ENCODE measurements around the gene ZBTB1.

Gene ZBTB1

DNA sequence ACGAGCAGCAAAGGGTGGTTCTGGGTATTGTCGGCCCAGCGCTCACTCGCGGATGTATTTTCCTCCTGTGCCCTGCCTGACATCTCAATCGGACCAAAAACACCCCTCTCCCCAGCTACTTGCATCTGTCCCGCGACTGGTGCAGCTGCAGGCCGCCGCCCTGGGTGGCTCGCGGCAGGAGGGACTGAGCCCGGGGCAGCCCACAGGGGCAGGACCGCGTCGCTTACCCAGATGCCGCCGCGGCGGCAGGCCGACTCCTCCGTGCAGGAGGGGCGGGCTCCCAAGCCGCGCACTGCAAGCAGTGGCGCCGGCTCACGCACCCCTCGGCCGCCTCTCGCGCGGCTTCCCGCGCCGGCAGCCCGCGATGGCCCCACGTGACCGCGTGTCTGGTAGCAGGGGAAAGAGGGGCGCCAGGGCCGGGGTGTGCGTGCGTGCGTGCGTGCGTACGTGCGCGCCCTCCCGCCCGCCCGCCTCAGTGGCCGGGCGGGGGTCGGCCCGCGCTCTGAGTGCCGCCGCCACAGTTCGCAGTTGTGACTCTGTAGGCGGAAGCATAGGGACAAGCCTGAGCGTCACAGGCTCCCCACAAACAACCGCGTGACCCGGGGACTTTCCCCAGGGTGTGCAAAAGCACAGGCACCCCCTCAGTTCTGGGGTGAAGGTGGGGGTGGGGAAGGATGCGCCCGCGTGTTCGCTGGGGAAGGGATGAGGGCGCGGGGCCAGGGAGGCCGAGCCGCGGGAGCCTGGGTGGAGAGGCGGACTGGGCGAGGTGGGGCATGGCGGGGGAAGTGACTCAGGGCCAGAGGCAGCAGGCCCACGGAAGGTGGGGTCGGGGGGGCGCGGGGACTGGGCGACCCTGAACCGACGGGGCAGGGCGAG lies 898 bp upstream of the ZBTB1 start, which contains the start of gene ZBTB25:
TSS of gene ZBTB25 (minus strand) at position 405 of the 876 bp plus-strand sequence. CDS start 13,305 bp downstream, outside the sequence.
- H3K4me3 ChIP-seq (ENCODE audit: low read length): peak within 1 kb of the TSS; percentile 86
- TF ChIP-seq, protein P1, sequence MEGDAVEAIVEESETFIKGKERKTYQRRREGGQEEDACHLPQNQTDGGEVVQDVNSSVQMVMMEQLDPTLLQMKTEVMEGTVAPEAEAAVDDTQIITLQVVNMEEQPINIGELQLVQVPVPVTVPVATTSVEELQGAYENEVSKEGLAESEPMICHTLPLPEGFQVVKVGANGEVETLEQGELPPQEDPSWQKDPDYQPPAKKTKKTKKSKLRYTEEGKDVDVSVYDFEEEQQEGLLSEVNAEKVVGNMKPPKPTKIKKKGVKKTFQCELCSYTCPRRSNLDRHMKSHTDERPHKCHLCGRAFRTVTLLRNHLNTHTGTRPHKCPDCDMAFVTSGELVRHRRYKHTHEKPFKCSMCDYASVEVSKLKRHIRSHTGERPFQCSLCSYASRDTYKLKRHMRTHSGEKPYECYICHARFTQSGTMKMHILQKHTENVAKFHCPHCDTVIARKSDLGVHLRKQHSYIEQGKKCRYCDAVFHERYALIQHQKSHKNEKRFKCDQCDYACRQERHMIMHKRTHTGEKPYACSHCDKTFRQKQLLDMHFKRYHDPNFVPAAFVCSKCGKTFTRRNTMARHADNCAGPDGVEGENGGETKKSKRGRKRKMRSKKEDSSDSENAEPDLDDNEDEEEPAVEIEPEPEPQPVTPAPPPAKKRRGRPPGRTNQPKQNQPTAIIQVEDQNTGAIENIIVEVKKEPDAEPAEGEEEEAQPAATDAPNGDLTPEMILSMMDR (IDR thresholded peaks at IDR 0.05; ENCODE audit: insufficient read depth, low read depth, low read length, missing control alignments): no peak
- peak; percentile 91 for DNase-seq (ENCODE audit: low read depth)

GRCh38 chr14:64504897-64505794 lies 576 bp downstream of the ZBTB1 start:
- DNase-seq (ENCODE audit: low read depth): peak; percentile 88
- TF ChIP-seq, protein P1 (IDR thresholded peaks at IDR 0.05; ENCODE audit: insufficient read depth, low read depth, low read length, missing control alignments): no peak

GRCh38 chr14:64506721-64507120 lies 2.2 kb downstream of the ZBTB1 start:
- no peak overlapping the region for H3K4me3 ChIP-seq (ENCODE audit: low read length)
- no peak for DNase-seq (ENCODE audit: low read depth)
- TF ChIP-seq, protein P1 (IDR thresholded peaks at IDR 0.05; ENCODE audit: insufficient read depth, low read depth, low read length, missing control alignments): no peak

More at GRCh38 chr14:64504897-64505794, 576 bp downstream of the ZBTB1 start:
- peak overlapping the region; percentile 86 for H3K4me3 ChIP-seq (ENCODE audit: low read length)

DNA sequence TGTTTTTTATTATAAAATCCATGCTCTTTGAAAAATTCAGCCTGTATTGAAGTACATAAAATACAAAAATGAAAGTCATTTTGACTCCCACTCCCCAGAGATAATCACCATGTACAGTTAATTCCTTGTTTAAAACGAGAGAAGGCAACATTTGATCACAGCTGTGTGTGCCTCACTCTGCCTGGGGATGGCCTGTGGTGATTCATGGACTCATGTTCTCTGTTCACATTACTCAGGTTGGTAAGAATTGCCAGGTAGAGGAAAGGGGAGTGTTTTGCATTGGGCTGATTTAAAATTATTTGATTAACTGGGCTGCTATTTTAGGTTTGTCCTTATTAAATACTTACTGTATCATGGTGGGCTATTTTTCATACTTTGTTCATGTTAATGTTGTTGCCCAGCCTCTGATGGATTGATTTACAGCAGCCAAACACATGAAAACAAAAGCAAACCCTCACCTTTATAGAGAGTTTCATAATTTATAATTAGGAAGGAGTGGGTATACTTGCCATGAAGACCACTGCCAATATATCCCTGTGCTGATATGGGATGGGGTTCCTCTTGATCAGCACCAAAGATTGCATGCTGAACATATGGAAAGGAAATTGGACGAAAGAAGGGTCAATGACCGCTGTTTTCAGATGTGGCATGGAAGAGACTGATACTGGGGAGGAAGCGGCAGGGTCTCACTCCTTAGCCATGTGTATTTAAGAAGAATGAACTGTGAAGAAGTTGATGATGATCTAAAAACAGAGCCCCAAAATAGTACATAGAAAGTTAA lies 3.0 kb downstream of the ZBTB1 start:
- no peak overlapping the region for H3K4me3 ChIP-seq (ENCODE audit: low read length)

DNA sequence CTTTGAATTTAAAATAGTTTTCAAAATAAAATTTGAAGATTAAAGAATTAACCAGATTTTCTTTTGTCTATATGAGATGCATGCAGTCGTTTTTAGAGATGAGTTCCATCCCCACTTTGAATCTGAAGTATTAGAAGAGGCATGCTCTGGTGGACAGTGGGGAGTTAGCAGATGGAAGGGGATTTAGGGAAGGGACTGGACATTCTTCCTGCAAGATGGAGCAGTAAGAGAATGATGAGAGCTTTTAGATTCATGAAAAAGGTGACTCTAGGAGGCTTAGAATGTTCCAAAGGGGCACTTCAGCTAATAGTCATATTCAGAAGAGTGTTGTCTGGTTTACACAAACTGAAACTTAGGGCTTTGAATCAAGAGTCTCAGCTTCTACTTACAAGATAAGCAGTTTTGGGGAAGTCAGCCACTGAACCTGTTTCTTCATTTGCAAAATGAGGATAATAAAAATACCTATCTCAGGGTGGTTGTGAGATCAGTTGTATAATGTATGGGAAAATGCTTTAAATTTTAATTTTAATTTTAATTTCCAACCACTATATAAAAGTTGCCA lies 3.7 kb downstream of the ZBTB1 start:
- no peak for DNase-seq (ENCODE audit: low read depth)
- TF ChIP-seq, protein P1 (IDR thresholded peaks at IDR 0.05; ENCODE audit: insufficient read depth, low read depth, low read length, missing control alignments): no peak

More for the DNA sequence above, 3.0 kb downstream of the ZBTB1 start:
- peak; percentile 86 for DNase-seq (ENCODE audit: low read depth)
- TF ChIP-seq, protein P1 (IDR thresholded peaks at IDR 0.05; ENCODE audit: insufficient read depth, low read depth, low read length, missing control alignments): no peak

GRCh38 chr14:64509036-64509435 lies 4.5 kb downstream of the ZBTB1 start:
- TF ChIP-seq, protein P1 (IDR thresholded peaks at IDR 0.05; ENCODE audit: insufficient read depth, low read depth, low read length, missing control alignments): no peak
- no peak for DNase-seq (ENCODE audit: low read depth)
- no peak overlapping the region for H3K4me3 ChIP-seq (ENCODE audit: low read length)

More for the DNA sequence above, 3.7 kb downstream of the ZBTB1 start:
- H3K4me3 ChIP-seq (ENCODE audit: low read length): no peak overlapping the region
